ENCODE measurements around the gene MYO1A. TPM values are rescaled to one million over a fixed set of nuclear protein-coding genes. Genes with fewer than 3 reads are reported as not detected.
"Not testable (repeated sequence)": the region's sequence is repeated elsewhere in the genome, so short reads cannot be mapped to it uniquely, and the experiment has no call there.

Gene MYO1A
- total RNA-seq, 1 donor from 2014 or later, result 0.40 TPM

DNA sequence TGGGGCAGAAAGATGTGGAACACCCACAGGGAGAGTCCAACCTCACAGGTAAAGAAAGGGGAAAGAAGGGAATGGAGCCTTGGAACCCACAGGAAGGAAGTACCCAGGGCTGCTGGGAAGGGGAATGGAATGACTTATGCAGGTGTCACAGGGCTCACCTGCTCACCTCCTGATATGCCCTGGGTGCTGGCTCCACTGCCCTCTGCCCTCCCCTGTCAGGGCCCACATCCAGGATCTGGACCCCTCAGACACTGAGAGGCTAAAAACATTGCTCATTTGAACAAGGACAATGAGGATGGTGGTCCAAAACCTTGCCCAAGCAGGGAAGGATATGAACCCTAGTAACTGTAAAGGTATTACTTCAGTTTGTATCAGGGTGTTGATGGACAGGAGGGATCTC, 62.9 kb downstream of the MYO1A start:
- Mint-ChIP-seq H3K27me3 (ENCODE audit: low read depth) (peaks cover 4% of the 10 kb centered on the region), H3K9me3 (no peaks in the 10 kb centered on the region), H3K36me3 (ENCODE audit: low read depth) (no peaks in the 10 kb centered on the region), H3K4me1 (no peaks in the 10 kb centered on the region), H3K4me3 (no peak overlapping the region), H3K27ac (ENCODE audit: unreplicated experiment) (peak overlapping the region; percentile 5)
- TF ChIP-seq, protein P1, sequence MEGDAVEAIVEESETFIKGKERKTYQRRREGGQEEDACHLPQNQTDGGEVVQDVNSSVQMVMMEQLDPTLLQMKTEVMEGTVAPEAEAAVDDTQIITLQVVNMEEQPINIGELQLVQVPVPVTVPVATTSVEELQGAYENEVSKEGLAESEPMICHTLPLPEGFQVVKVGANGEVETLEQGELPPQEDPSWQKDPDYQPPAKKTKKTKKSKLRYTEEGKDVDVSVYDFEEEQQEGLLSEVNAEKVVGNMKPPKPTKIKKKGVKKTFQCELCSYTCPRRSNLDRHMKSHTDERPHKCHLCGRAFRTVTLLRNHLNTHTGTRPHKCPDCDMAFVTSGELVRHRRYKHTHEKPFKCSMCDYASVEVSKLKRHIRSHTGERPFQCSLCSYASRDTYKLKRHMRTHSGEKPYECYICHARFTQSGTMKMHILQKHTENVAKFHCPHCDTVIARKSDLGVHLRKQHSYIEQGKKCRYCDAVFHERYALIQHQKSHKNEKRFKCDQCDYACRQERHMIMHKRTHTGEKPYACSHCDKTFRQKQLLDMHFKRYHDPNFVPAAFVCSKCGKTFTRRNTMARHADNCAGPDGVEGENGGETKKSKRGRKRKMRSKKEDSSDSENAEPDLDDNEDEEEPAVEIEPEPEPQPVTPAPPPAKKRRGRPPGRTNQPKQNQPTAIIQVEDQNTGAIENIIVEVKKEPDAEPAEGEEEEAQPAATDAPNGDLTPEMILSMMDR (conservative IDR thresholded peaks at IDR 0.05), result no peak
- DNase-seq (ENCODE audit: low read depth, low spot score), result no peak

DNA sequence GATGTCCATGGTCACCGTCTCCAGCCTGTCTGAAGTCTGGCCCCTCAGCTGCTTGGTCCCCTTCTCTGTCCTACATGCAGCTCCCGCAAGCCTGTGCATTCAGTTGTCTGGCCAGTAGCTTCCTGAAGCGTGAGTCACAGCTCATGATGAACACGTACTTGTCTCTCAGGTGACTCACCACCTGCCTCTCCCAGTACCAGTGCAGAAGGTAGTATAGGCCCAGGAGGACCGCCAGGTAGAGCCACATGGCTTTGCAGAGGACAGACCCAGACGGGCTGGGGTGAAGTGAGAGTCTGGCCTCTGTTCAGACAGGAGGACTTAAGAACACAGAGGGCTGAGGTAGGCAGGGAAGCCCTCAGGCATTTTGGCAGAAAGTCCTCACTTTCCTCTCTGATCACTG, 64.2 kb downstream of the MYO1A start:
- not testable (repeated sequence) for H3K9me3 Mint-ChIP-seq; H3K4me3 Mint-ChIP-seq; H3K4me1 Mint-ChIP-seq; H3K36me3 Mint-ChIP-seq (ENCODE audit: low read depth); DNase-seq (ENCODE audit: low read depth, low spot score); H3K27me3 Mint-ChIP-seq (ENCODE audit: low read depth)
- peak overlapping the region; percentile 27 for H3K27ac Mint-ChIP-seq (ENCODE audit: unreplicated experiment)

DNA sequence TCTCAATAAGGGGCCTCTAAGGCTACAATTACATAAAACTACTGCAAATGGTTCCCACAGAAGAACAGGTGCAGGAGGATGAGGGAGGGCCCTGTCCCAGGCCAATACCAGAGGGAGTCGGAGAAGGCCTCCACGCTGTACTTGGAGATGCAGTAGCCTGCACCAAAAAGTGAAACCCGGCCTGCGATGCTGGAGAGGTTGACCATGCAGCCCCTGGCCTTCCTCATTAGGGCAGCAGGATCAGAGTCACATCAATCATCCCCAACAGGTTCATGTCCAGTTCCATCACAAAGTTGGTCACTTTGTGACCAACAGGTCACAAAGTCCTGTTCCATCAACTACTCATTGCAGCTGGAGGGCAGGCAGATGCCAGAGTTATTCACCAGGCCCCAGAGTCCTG, 66.5 kb downstream of the MYO1A start:
- TF ChIP-seq, protein P1 (conservative IDR thresholded peaks at IDR 0.05), result no peak
- Mint-ChIP-seq H3K4me3 (no peak overlapping the region), H3K9me3 (no peaks in the 10 kb centered on the region), H3K27ac (ENCODE audit: unreplicated experiment) (no peak overlapping the region), H3K4me1 (no peaks in the 10 kb centered on the region), H3K27me3 (ENCODE audit: low read depth) (no peaks in the 10 kb centered on the region), H3K36me3 (ENCODE audit: low read depth) (no peaks in the 10 kb centered on the region)
- no peak for DNase-seq (ENCODE audit: low read depth, low spot score)

DNA sequence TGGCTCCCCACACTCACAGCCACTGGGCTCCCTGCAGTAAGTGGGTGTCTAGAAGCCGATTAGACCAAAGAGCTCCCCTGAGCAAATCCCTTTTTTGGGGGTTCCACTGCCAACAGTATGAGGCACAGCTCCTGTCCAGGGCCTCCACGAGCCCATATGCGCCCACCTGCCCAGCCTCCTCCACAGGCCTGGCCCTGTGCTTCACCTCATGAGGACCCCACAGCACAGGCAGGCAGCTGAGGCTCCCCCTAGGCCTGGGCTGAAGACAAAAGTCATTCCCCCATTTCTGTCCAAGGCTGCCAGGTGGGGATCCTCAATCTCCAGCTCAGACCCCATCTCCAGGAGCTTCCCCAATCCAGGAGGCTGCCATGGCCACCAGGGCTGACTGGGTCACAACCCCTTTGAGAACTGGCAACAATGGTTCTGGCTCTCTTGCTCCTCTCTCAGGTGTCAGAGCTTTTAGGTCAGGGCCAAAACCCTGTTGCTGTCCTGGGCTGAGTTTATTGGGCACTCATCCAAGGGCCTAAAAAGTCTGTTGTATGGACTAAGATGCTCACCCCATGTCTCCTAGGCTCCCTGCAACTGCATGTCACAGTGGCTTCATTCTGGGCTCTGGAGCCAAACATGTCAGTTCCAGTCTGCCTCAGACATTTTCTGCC, 67.2 kb downstream of the MYO1A start:
- H3K36me3 Mint-ChIP-seq (ENCODE audit: low read depth); H3K27ac Mint-ChIP-seq (ENCODE audit: unreplicated experiment): not testable (repeated sequence)

DNA sequence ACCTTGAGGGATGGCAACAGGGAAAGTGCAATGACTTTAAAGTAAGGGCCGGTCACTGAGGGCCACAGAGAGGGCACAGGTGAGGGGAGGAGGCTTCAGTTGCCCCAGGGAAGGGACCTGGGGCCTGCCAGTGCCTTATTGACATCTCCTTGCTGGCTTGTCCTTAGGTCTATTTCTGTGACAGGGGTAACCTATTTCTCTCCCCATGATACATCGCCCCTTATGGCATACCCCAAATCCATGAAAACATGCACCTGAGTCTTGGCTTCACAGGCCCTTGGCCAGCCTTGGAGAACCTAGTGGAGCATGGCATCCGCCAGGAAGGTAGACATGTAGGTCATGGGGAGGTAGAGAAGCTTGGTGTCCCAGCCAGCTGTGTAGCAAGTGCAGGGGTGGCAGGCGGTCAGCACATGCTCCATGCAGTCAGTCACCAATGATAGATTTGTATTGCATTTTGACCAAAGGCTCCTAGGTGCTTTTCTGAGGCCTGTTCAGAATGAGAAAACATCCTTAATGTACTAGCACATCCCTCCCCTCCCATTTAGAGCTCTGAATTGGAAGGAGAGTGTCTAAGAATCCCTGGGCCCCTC, 68.9 kb downstream of the MYO1A start:
- Mint-ChIP-seq H3K36me3 (ENCODE audit: low read depth) (no peaks in the 10 kb centered on the region), H3K9me3 (no peaks in the 10 kb centered on the region), H3K27me3 (ENCODE audit: low read depth) (no peaks in the 10 kb centered on the region), H3K4me3 (no peak overlapping the region), H3K4me1 (no peaks in the 10 kb centered on the region), H3K27ac (ENCODE audit: unreplicated experiment) (no peak overlapping the region)
- TF ChIP-seq, protein P1 (conservative IDR thresholded peaks at IDR 0.05), result no peak
- no peak for DNase-seq (ENCODE audit: low read depth, low spot score)

More for the DNA sequence above, 67.2 kb downstream of the MYO1A start:
- DNase-seq (ENCODE audit: low read depth, low spot score); H3K4me1 Mint-ChIP-seq; H3K27me3 Mint-ChIP-seq (ENCODE audit: low read depth); H3K9me3 Mint-ChIP-seq; H3K4me3 Mint-ChIP-seq: not testable (repeated sequence)

DNA sequence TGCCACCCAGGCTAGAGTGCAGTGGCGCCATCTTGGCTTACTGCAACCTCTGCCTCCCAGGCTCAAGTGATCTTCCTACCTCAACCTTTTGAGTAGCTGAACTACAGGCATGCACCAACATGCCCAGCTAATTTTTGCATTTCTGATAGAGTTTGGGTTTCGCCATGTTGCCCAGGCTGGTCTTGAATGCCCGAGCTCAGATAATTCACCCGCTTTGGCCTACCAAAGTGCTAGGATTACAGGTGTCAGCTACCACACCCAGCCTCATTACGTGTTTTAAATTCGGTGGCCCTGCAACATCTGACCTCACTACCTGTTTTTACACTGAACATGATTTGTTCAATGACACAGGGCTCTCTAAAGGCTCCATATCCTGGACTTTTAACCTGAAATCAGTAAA, 69.7 kb downstream of the MYO1A start:
- H3K27me3 Mint-ChIP-seq (ENCODE audit: low read depth), result no peaks in the 10 kb centered on the region
- TF ChIP-seq, protein P1 (conservative IDR thresholded peaks at IDR 0.05), result no peak

More for the DNA sequence above, 69.7 kb downstream of the MYO1A start:
- no peaks in the 10 kb centered on the region for H3K9me3 Mint-ChIP-seq
- H3K4me1 Mint-ChIP-seq, result no peaks in the 10 kb centered on the region
- no peak overlapping the region for H3K4me3 Mint-ChIP-seq
- H3K27ac Mint-ChIP-seq (ENCODE audit: unreplicated experiment), result no peak overlapping the region
- H3K36me3 Mint-ChIP-seq (ENCODE audit: low read depth), result no peaks in the 10 kb centered on the region
- no peak for DNase-seq (ENCODE audit: low read depth, low spot score)

Measured in neural crest cell (in vitro differentiated cells).